ENCODE measurements around the gene MAPT.
A peak's percentile ranks its signal among the peaks of the same experiment; 100 is the strongest.

Gene MAPT

GRCh38 chr17:46037722-46038255, 143.4 kb downstream of the MAPT start:
- DNase-seq, result no peak

GRCh38 chr17:46038414-46038813, 144.1 kb downstream of the MAPT start:
- DNase-seq, result no peak

- no peak for DNase-seq
Measured at GRCh38 chr17:46038937-46039336, 144.6 kb downstream of the MAPT start.

GRCh38 chr17:46039592-46040186, 145.3 kb downstream of the MAPT start:
- DNase-seq, result no peak

GRCh38 chr17:46042246-46042645, 147.9 kb downstream of the MAPT start:
- DNase-seq, result no peak

- no peak for DNase-seq
Measured at GRCh38 chr17:46042925-46043324, 148.6 kb downstream of the MAPT start.

GRCh38 chr17:46043606-46044005, 149.3 kb downstream of the MAPT start:
- DNase-seq, result no peak

GRCh38 chr17:46044286-46044928, 150.1 kb downstream of the MAPT start:
- DNase-seq, result peak; percentile 47

- no peak for DNase-seq
Measured at GRCh38 chr17:46044989-46045388, 150.6 kb downstream of the MAPT start.

GRCh38 chr17:46045639-46046038, 151.3 kb downstream of the MAPT start:
- DNase-seq, result no peak

GRCh38 chr17:46046957-46047356, 152.6 kb downstream of the MAPT start:
- DNase-seq, result no peak

- no peak for DNase-seq
Measured at GRCh38 chr17:46047398-46047797, 153.0 kb downstream of the MAPT start.

GRCh38 chr17:46047856-46048255, 153.5 kb downstream of the MAPT start:
- DNase-seq, result no peak

GRCh38 chr17:46049656-46050055, 155.3 kb downstream of the MAPT start:
- no peak for DNase-seq

- no peak for DNase-seq
Measured at GRCh38 chr17:46053911-46054534, 159.7 kb downstream of the MAPT start.

GRCh38 chr17:46056800-46057304, 162.5 kb downstream of the MAPT start:
- no peak for DNase-seq

- no peak for DNase-seq
Measured at GRCh38 chr17:46057366-46057765, 163.0 kb downstream of the MAPT start.

GRCh38 chr17:46059486-46059885, 165.1 kb downstream of the MAPT start:
- DNase-seq, result no peak

GRCh38 chr17:46060461-46060860, 166.1 kb downstream of the MAPT start:
- DNase-seq, result no peak

GRCh38 chr17:46061435-46061834, 167.1 kb downstream of the MAPT start:
- no peak for DNase-seq

GRCh38 chr17:46063241-46063640, 168.9 kb downstream of the MAPT start:
- no peak for DNase-seq

- no peak for DNase-seq
Measured at GRCh38 chr17:46064460-46064859, 170.1 kb downstream of the MAPT start.

- no peak for DNase-seq
Measured at GRCh38 chr17:46071796-46072195, 177.4 kb downstream of the MAPT start.

GRCh38 chr17:46072998-46073397, 178.6 kb downstream of the MAPT start:
- DNase-seq, result no peak

Measured in NCI-H2227 treated with DMSO at 0.1 percent for 48 hours (cell line).